Astrocyte (in vitro differentiated cells and primary cell): ENCODE results near the gene MAP1LC3B.

Experiments
- CTCF ChIP-seq: IDR thresholded peaks from 2 replicates; pipeline ENCODE4 v1.5.1; 2011; ENCODE audit warnings: low read depth, mild to moderate bottlenecking, inconsistent platforms, low read length, moderate library complexity; ENCODE audit not compliant: insufficient read depth
- EZH2 ChIP-seq: IDR thresholded peaks from 2 replicates; pipeline ENCODE4 v1.6.1; 2012; ENCODE audit warnings: mild to moderate bottlenecking, low read length, inconsistent platforms; ENCODE audit not compliant: insufficient read depth

- TF ChIP-seq CTCF (no peak), EZH2 (no peak)
Measured at GRCh38 chr16:87442581-87442966, 50.4 kb downstream of the MAP1LC3B start.
